Measurements from ENCODE around the gene ULBP2. TPM values are rescaled to one million over a fixed set of nuclear protein-coding genes. Genes with fewer than 3 reads are reported as not detected.

Gene ULBP2
- total RNA-seq = 1.8 and 2.9 TPM in 2 replicates

GRCh38 chr6:149941583-149942460 lies at the start of gene ULBP2:
ULBP2 (plus strand) TSS chr6:149942014; CDS start chr6:149942073, 59 bp downstream.
- intact Hi-C loops (cut with micrococcal nuclease) = loop anchor here (1.0 to 5.0 kb wide), 3 partner anchors 21 to 395 kb away; partner anchors contain the start of genes PPIL4 and ULBP1

GRCh38 chr6:149895048-149895590 lies 46.7 kb upstream of the ULBP2 start:
- intact Hi-C loops (cut with micrococcal nuclease) = no loop called here

DNA sequence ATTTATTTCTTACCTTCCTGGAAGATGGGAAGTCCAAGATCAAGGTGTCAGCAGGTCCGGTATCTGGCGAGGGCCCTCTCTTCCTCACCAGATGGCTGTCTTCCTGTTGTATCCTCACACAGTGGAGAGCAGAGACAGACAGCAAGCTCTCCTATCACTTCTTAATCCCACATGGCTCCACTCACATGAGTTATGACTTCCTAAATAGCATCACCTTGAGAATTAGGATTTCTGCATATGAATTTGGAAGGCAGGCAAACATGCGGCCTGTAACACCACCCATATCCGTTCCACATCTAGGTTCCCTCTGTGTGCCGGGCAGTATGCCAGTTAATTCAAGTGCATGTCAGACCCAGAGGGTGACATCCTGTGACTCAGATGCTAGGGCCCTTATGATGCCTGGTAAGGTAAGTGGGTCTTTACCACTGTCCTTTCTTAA lies 46.0 kb upstream of the ULBP2 start:
- intact Hi-C loops (cut with micrococcal nuclease) = no loop called here

DNA sequence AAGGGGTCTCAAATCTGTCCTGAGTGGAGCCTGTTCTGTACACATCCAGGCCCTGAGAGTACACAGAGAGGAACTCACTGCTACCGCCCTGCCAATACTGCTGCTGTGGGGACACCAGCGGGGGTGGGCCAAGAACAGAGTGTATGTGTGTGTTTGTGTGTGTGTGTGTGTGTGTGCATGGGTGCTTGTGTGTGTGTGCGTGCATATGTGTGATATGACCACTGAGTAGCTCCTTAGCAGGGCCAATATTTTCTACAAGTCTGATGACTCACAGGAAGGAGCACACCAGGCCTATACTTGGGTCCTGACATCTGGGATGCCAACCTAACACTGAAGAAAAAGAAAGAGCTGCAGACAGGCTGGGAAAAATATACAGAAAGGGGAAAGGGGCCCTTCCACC lies 45.3 kb upstream of the ULBP2 start:
- intact Hi-C loops (cut with micrococcal nuclease) = no loop called here

- intact Hi-C loops (cut with micrococcal nuclease) = no loop called here
These were observed 44.7 kb upstream of the ULBP2 start for GRCh38 chr6:149897015-149897697.

- intact Hi-C loops (cut with micrococcal nuclease) = no loop called here
These were observed 43.7 kb upstream of the ULBP2 start, which contains the start of gene RAET1E for GRCh38 chr6:149897855-149898744. RAET1E (minus strand) TSS chr6:149898113; CDS start chr6:149890901, 7,212 bp downstream.

- intact Hi-C loops (cut with micrococcal nuclease) = no loop called here
These were observed 42.8 kb upstream of the ULBP2 start for GRCh38 chr6:149898966-149899365.

GRCh38 chr6:149899486-149899885 lies 42.3 kb upstream of the ULBP2 start:
- intact Hi-C loops (cut with micrococcal nuclease) = no loop called here

DNA sequence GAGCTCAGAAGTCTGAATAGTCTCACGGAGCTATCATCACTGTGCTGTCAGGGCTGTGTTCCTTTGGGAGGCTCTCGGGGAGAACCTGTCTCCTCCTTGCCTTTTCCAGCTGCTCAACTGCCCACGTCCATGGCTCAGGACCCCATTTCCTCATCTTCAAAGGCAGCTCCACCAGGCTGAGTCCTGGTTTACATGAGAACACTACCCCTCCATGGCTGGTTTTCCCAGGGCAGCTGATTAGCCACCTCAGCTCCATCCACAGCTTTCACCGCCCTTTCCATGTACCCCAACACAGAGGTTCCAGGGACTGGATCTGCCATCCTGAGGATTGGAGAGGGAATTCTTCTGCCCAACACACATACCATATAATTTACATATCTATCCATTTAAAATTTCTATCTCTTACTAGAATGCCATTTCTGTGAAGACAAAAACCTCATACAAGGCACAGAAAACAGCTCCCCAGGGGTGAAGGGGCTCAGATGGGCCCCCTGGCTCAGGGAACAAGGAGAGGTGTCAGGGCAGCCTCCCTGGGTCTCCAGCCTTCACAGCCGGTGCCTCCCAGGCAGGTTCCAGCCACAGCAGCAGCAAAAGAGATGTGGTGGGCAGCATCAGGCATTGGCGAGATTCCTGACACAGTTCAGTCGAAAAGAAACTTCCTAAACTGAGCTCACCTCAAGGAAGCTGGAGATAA lies 41.7 kb upstream of the ULBP2 start:
- intact Hi-C loops (cut with micrococcal nuclease) = no loop called here

GRCh38 chr6:149900620-149901443 lies 41.0 kb upstream of the ULBP2 start:
- intact Hi-C loops (cut with micrococcal nuclease) = no loop called here

DNA sequence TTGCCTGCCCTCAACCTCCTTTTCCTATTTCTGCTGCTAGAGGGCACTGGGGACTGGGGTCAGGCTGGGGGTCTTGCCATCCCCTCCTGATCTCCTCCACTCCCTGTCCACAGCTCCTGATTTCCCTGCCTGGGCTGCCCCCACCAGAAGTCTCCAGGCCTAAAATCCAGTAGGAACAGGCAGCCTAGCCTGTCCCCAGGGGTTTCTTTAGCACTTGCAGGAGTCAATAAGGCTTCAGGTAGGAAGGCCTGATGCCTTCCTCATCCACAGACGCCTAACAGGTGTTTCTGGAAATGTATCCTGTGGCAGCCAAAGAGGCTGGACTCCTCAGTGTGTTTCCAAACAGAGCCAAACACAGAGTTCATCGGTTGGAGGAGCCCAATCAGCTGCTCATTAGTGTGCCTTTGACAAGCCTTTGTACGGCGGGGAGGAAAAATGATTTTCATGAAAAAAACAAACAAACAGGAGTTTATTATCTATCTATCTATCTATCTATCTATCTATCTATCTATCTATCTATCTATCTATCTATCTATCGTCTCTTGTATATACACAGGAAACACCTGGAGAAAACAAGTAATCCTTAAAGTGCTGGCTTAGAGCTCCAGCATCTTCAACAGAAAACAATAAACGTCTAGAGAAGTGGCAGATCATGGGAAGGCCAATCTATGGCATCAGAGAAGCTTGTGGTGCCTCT lies 40.2 kb upstream of the ULBP2 start:
- intact Hi-C loops (cut with micrococcal nuclease) = no loop called here

DNA sequence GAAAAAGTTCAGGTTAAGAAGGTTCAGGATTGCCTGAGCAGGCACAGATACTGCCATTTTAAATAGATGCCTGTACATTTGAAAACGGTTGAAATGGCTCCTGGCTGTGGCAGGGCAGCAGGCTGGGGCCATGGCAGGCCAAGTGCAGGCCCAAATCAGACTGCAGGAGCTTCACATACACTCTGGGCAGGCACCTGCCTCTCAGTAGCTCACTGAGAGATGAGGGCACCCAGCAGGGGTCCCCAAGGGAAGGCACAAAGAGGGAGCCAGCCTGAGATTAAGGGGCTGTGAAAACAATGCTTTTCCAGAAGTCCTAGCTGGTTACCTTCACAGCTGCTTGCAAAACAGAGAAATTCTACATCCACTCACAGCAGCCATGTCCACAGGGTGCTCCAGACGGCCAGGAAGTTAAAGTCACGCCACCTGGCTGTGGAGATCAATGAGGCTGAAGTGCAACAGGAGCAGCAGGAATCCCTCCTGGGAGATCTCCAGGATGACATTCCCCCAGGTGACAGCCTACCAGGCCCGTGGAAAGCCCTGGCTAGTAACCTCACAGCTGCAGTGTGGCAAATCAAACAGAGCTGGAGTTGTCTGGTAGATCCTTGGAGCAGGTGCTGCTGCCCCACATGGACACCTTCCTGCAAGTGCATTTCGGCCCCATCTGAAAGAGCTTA lies 37.7 kb upstream of the ULBP2 start:
- intact Hi-C loops (cut with micrococcal nuclease) = no loop called here

DNA sequence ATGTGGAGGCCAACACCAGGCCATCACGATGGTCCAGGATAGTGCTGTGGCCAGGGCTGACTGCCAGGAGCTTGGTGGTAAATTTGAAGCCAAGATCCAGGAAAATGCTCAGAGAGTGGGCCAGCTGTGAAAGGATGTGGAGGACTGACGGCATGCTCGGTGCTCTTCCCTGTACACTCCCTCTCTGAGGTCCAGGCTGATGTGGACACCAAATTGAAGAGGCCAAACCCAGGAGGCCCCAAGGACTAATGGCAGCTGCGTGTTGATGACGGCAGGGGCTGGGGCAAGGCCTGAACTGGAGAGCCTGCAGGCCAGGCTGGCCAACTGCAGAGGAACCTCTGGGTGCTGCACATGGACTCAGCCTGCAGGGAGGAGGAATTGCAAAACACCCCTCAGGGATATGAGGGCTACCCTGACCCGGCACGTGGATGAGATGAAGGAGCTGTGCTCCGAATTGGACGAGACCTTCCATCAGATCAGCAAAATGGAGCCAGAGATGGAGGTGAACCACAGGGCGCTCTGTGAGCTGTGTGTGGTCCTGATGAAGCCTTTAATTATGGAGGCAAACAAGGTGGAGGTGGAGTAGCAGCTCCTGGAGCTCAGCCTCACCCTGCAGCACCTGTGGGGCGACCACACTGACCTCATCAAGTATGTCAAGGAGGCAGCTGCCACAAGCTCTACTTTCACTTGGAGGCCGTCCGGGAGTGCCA lies 37.0 kb upstream of the ULBP2 start:
- intact Hi-C loops (cut with micrococcal nuclease) = no loop called here

DNA sequence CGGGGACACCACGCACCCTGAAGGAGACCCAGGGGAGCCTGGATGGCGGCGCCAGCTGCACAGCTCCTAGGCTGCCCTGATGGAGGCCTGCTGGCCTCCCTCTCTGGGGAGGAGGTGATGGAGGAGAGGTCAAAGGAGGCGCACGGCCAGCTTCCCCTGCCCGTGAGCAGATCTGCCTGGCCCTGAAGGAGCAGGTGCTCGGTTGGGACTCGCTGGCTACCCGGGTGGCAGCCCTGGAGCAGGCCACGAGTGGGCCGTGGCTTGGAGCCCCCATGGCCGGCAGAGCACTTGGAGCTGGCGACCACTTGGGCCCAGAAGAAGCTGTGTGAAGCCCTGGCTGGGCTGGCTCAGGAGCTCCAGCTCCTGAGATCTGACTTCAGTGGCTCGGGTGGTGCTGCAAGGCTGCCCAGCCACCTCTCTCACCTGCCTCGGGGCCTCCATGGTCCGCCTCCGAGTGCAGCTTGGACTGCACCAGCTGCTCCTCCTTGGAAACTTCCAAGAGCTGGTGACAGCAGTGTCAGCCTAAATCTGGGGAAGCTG lies 36.4 kb upstream of the ULBP2 start:
- intact Hi-C loops (cut with micrococcal nuclease) = no loop called here

DNA sequence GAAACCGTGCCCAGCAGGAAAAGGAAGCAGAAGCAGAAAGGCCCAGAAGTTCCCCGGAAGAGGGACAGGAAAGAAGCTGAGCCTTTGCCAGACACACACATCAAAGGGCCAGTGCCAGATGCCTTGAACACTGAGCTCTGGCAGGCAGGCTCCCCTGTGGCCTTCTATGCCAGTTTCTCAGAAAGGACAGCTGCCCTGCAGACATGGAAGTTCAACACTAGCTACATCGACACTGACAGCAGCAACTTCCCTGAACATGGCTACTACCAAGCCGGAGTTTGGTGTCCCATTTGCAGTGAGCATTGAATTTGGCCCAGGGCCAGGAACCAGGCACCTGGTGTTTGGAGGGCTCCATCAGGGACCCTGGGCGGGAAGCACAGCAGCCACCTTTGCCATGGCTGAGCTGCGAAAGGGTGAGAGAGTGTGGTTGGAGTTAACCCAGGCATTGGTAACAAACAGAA lies 35.9 kb upstream of the ULBP2 start:
- intact Hi-C loops (cut with micrococcal nuclease) = no loop called here

DNA sequence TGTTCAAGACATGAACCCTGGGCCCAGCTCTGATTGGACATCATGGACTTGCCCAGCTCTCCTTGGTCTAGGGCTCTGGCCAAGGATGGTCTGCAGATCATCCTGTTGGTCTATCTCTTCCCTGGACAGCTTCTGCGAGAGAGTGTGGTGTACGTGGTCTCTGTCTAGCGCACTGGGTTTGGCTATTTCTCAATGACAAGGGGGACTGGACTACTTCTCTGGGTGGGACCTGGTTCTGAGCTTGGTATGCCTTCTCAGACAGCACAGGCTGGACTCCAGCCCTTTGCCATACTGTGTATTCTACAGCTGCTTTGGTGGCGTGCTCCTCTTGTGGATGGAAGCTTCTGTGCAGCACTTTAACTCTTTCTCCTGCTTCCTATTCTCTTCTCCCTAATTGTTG lies 35.4 kb upstream of the ULBP2 start:
- intact Hi-C loops (cut with micrococcal nuclease) = no loop called here

DNA sequence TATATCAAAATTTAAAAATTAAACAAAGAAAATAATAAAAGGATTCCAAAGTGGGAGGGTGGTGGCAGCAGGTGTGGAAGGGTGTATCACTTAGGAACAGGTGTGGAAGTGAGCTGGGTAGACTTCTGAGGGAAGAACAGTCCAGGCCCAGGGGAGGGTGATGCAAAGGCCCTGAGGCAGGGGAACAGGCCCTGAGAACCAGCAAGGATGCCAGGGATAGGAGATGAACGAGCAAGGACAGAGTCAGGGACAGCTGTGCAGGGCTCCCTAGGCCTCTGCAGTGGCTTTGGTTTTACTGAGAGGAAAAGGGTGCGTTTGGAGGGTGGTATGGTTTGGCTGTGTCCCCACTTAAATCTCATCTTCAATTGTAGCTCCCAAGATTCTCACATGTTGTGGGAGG lies 34.5 kb upstream of the ULBP2 start:
- intact Hi-C loops (cut with micrococcal nuclease) = no loop called here

Data from T-helper 1 cell treated with Interleukin-12 subunit alpha and Interleukin-12 subunit beta and Interleukin-4 antibody, amounts not matched to agents 30 ng/mL and 1 ng/mL, for 36 hours (primary cell).